Anterior cingulate cortex (tissue), 58 donors: ENCODE data around the gene FER.

Experiments
- DNase-seq, 58 donors: peaks; one replicate each; lab custom pipeline; 2025; lab: John Stamatoyannopoulos, UW

The FER gene

DNA sequence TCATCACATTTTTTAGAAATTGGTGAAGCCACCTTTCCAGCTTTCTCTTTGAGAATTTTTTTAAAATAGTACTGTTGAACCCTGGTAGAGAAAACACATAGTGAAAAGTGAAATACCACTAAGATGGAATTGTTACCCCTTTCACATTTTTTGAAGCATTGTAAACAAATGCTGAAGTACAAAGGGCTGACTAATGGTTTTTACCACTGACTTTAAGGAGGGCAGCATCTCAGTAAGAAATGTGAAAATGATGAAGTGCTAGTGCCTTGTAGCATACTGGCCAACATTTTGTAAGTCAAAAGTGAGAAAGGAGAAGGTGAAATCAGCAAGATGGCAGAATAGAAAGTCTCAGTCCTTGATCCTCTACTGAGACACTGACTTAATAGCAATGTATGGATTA is 341.5 kb downstream of the FER start:
- DNase-seq, result no peak

GRCh38 chr5:109099081-109099480 is 351.4 kb downstream of the FER start:
- no peak for DNase-seq

DNA sequence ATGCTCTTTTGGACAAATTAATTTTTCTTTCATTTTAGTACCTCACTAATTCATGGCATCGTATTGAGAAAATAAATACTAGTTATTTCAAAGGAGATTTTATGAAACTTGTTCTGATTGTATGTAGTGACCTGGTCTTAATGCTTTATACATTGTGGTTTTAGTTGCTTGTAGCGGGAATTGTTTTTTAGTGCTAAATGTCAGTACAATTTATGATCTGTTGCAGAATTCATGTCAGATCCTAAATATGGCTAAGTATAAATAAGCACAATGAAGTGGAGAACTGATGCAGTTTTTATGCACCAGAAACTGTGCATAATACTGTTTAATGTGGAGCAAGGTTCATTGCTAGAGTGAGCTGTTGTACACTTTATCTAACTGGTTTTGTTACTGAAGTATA is 353.3 kb downstream of the FER start:
- DNase-seq, result no peak

- no peak for DNase-seq
These were observed 354.5 kb downstream of the FER start for GRCh38 chr5:109102096-109102690.

DNA sequence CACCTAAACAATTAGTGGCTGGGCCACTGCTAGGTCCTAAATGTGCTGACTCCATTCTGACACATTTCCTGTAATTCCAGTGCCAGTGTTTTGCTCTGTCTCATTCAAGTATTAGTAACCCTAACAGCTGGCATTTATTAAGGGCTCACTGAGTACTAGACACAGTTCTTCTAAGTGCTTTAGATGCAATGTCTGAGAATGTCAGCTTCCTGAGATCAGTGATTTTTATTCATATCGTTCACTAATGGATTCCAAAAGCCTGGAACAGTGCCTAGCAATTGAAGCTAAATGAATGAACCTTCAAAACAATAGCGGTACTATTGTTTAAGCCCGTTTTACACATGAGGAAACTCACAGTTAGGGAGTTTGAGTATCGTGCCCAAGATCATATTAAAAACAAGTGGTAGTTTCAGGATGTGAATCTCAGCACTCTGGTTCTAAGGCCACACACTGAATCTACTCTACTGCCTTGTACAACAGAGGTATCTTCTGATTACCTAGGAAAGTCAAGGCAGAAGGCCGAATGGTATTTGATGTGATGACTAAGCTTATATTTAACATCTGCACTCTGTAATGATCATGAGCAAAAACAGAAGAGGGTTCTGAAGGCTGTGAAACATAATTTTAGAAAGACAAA is 358.1 kb downstream of the FER start:
- no peak for DNase-seq

GRCh38 chr5:109111680-109112079 is 364.0 kb downstream of the FER start:
- DNase-seq, result no peak

DNA sequence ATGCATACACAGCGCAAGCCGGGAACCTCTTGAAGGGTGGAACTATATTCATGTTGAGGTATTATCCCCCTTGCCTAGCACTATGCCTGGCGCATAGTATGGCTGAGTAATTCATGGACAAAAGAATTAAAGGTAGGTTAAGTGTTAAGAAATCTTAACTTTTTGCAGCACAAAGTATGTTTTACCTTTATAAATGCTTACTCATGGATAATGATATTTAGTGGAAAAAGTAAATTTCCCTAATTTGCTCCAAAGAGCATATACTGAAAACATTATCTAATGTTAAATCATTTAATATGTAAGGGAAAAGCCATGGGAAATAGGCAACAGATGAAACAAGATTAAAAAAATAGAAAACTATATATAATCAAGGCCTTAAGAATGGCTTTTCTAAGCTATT is 365.9 kb downstream of the FER start:
- DNase-seq, result no peak

DNA sequence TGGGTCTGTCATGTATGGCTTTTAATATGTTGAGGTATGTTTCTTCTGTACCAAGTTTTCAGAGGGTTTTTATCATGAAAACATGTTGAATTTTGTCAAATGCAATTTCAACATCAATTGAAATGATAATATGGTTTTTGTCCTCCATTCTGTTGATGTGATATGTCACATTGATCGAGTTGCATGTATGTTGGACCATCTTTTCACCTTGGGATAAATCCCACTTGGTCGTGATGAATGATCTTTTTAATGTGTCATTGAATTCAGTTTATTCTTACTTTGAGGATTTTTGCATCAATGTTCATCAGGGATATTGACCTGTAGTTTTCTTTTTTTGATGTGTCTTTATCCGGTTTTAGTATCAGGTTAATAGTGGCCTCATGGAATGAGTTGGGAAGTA is 373.5 kb downstream of the FER start:
- no peak for DNase-seq

GRCh38 chr5:109125755-109126429 is 378.2 kb downstream of the FER start:
- no peak for DNase-seq

DNA sequence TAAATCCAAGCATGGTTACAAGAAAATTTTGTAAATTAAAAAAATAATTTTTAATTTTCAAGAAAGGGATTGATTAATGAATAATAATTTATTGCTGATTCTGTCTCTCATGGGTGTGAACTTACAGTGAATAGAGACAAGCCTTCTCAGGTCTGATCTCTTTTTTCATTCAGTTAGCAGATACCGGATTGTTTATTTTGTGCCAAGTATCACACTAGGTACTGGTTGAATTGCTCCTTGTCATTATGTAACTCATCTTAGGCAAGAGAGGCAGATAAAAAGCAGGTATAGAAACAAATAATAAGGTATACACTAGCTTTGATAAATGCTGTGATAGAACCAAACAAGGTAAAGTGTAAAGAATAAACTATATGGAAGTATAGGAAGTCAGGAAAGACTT is 378.8 kb downstream of the FER start:
- no peak for DNase-seq

GRCh38 chr5:109136906-109137305 is 389.2 kb downstream of the FER start:
- DNase-seq, result no peak

DNA sequence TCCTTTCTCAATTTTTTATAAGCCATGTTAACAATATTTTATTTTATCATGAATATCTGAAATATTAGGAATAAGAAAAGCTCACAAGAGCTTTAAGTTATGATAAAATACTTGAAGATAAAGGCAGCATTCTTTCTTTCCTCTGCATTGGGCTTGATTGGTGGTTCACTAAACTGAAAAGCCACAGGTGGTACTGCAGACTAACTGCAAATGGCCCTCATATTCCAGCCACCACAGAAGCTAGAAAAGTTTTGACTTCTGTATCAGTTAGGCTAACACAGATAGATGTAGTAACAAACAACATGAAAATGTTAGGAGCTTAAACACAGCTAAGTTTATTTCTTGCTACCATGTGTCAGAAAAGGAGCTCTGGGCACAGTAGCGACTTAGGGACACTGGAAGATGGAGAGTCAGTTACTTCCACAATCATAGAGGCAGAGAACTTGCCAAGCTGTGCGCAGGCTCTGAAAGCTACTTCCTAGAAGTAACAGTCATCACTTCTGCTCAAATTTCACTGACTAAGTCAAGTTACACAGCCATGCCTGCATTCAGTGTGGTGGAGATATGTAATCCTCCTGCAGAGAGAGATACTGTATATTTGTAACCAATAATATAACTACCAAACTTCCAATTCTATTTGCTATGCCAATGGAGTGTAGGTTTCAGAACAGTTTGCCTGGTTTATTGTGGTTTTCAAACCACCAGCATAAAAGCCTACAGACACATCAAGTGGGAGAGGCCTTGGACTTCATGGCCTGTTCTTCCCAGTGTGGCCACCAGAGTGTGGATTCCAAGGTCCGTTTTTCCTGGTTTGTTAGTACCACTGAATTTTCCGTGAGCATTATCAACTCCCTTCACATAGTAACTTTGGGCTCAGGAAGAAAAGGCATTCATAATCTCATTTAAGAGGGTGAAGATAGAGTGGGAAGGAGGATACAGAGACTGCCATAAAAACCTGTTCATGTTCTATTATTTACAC is 393.8 kb downstream of the FER start:
- DNase-seq, result no peak

- no peak for DNase-seq
These were observed 395.3 kb downstream of the FER start for GRCh38 chr5:109143031-109143430.

- DNase-seq, result no peak
These were observed 397.4 kb downstream of the FER start for GRCh38 chr5:109145139-109145538.

DNA sequence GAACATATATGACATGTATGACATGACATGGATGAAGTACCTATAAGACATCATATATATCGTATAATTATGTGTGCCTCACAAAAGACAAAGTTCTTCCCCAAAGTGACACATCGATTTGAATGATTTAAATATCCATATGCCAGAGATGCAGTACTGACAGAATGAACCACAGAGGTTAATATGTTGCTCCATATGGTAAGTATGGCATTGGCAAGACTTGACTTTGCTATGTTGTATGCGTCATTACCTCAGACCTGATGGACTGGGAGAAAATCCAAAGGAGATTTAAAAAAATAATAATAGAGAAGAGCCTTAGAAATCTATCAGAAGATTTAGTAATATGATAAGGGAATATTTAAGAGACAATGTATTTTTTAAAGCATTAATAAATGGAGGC is 398.9 kb downstream of the FER start:
- no peak for DNase-seq

- no peak for DNase-seq
These were observed 404.9 kb downstream of the FER start for GRCh38 chr5:109152565-109152964.

GRCh38 chr5:109155625-109156024 is 407.9 kb downstream of the FER start:
- no peak for DNase-seq

- DNase-seq, result no peak
These were observed 409.2 kb downstream of the FER start for GRCh38 chr5:109156885-109157284.

DNA sequence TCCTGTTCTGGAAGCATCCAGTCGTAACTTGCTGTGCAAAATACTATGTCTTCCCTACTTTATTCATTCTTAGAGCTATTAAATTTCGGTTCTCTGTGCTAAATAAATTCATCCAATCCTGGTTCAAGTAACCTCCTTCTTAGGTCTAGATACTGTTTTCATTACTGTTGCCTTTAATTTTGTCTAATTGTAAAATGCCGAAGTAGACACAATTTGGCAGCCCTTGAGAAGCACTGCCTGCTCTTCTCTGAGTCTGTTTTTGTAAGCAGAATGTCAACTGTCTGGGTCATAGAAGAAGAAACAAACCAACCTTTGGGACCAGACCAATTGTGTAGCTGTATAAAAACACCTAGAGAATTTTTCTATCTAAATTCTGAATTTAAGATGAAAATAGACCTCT is 412.8 kb downstream of the FER start:
- no peak for DNase-seq

DNA sequence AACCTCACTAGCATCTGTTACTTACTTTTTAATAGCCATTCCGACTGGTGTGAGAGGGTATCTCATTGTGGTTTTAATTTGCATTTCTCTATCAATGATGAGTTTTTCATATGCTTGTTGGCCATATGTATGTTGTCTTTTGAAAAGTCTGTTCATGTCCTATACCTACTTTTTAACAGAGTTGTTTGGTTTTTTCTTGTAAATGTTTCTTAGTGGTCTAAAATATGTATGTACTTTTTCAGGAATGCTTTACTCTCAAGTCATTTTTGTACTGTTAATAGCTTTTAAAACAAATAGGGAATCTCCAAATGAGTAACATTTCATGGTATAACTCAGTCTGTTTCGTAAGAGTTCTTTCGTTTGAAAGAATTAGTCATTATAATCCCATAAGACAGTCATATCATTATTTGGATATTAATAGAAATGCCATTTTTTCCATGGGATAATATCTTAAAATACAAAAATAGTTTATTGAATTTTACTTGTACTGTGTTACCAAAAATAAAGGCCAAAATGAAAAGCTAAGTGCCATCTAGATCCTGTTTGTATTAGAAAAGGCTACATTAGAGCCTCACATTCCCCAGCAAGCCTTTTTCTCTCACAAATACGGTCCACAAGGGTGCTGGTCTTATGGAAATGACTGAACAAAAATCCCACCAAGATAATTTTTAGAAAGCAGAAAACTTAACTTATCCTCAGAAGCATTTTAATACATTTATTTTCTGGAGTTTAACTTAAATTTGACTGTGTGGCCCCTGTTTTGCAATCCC is 414.4 kb downstream of the FER start:
- no peak for DNase-seq
